H1 (cell line): ENCODE data around the gene NEDD1. TPM values are rescaled to one million over a fixed set of nuclear protein-coding genes. Genes with fewer than 3 reads are reported as not detected.

Experiments
- ASH2L ChIP-seq: fragments of 200-600, 300-600 bp; sonication (generic); IDR thresholded peaks from one replicate; pipeline ENCODE4 v1.7.1; 2017; ENCODE audit warnings: low read length
- CBX5 ChIP-seq: fragments of 300-800, 300-1000 bp; sonication (generic); IDR thresholded peaks from 2 replicates; pipeline ENCODE4 v1.7.1; 2016; ENCODE audit warnings: antibody characterized with exemption, low read length, low read depth
- CHD1 ChIP-seq: IDR thresholded peaks from 2 replicates; pipeline ENCODE4 v1.6.1; 2012; ENCODE audit warnings: low read depth, low read length, improper control_type of control experiment
- EGR1 ChIP-seq: IDR thresholded peaks from 2 replicates; pipeline ENCODE4 v1.6.1; 2011; ENCODE audit warnings: low read depth, low read length, borderline replicate concordance
- EP300 ChIP-seq, 2 experiments: IDR thresholded peaks; 1 replicate in 1 of 2; 2 replicates in 1 of 2; pipeline ENCODE4 v1.6.1; 2011 to 2012; ENCODE audit warnings: low read depth in 2 of 2, low read length in 2 of 2, mild to moderate bottlenecking in 2 of 2, borderline replicate concordance in 1 of 2, inconsistent platforms in 1 of 2, moderate library complexity in 1 of 2
- HDAC2 ChIP-seq, 2 experiments: fragments of 300-600 bp in 1 of 2; sonication (generic) in 1 of 2; IDR thresholded peaks; 2 replicates each; pipeline ENCODE4 v1.6.1; 2011 to 2012; ENCODE audit warnings: low read depth in 2 of 2, low read length in 2 of 2, mild to moderate bottlenecking in 2 of 2, moderate library complexity in 2 of 2, borderline replicate concordance in 1 of 2, inconsistent platforms in 1 of 2
- KDM1A ChIP-seq: fragments of 200-600, 300-600 bp; sonication (generic); IDR thresholded peaks from 2 replicates; pipeline ENCODE4 v1.7.1; 2016; ENCODE audit warnings: mild to moderate bottlenecking, low read length, borderline replicate concordance
- NANOG ChIP-seq: IDR thresholded peaks from 2 replicates; pipeline ENCODE4 v1.6.1; 2011; ENCODE audit warnings: low read length, low read depth, mild to moderate bottlenecking, inconsistent platforms; ENCODE audit not compliant: insufficient read depth, poor library complexity, severe bottlenecking
- NRF1 ChIP-seq: IDR thresholded peaks from 2 replicates; pipeline ENCODE4 v1.6.1; 2011; ENCODE audit warnings: mild to moderate bottlenecking, low read depth, low read length, improper control_type of control experiment
- PHF8 ChIP-seq: fragments of 200-600 bp; sonication (generic); conservative IDR thresholded peaks from 2 replicates; pipeline ENCODE4 v1.7.1; 2012; ENCODE audit warnings: low read depth, mild to moderate bottlenecking, inconsistent platforms, low read length, moderate library complexity
- POU5F1 ChIP-seq: IDR thresholded peaks from 2 replicates; pipeline ENCODE4 v1.6.1; 2011; ENCODE audit warnings: low read depth, mild to moderate bottlenecking, low read length, moderate library complexity
- RAD21 ChIP-seq, 2 experiments: IDR thresholded peaks in 1 of 2; conservative IDR thresholded peaks in 1 of 2; 2 replicates each; pipeline ENCODE4 v1.6.1; 2011; ENCODE audit warnings: low read depth in 2 of 2, low read length in 2 of 2, improper control_type of control experiment in 1 of 2, inconsistent platforms in 1 of 2, mild to moderate bottlenecking in 1 of 2, moderate library complexity in 1 of 2
- RFX5 ChIP-seq: IDR thresholded peaks from 2 replicates; pipeline ENCODE4 v1.6.1; 2011; ENCODE audit warnings: low read depth, low read length, improper control_type of control experiment, borderline replicate concordance
- RNF2 ChIP-seq: fragments of 200-900, 300-1000 bp; sonication (generic); IDR thresholded peaks from 2 replicates; pipeline ENCODE4 v1.7.1; 2016; ENCODE audit warnings: borderline replicate concordance, low read depth, mild to moderate bottlenecking, antibody characterized with exemption, low read length; ENCODE audit not compliant: poor library complexity, severe bottlenecking; ENCODE audit errors: missing control alignments
- RXRA ChIP-seq: IDR thresholded peaks from 2 replicates; pipeline ENCODE4 v1.6.1; 2011; ENCODE audit warnings: low read depth, mild to moderate bottlenecking, low read length, moderate library complexity; ENCODE audit not compliant: insufficient read depth
- SIN3A ChIP-seq, 2 experiments: IDR thresholded peaks in 1 of 2; conservative IDR thresholded peaks in 1 of 2; 2 replicates each; pipeline ENCODE4 v1.6.1; 2011 to 2012; ENCODE audit warnings: low read length in 2 of 2, improper control_type of control experiment in 1 of 2, low read depth in 1 of 2, mild to moderate bottlenecking in 1 of 2
- SIRT6 ChIP-seq: IDR thresholded peaks from one replicate; pipeline ENCODE4 v1.7.1; 2012; ENCODE audit warnings: low read length, inconsistent platforms
- SIX5 ChIP-seq: IDR thresholded peaks from 2 replicates; pipeline ENCODE4 v1.6.1; 2011; ENCODE audit warnings: mild to moderate bottlenecking, low read depth, low read length
- SP1 ChIP-seq: IDR thresholded peaks from 2 replicates; pipeline ENCODE4 v1.6.1; 2011; ENCODE audit warnings: low read depth, low read length
- SP2 ChIP-seq: IDR thresholded peaks from 2 replicates; pipeline ENCODE4 v1.6.1; 2012; ENCODE audit warnings: mild to moderate bottlenecking, low read length, inconsistent platforms
- SP4 ChIP-seq: IDR thresholded peaks from 2 replicates; pipeline ENCODE4 v1.6.1; 2012; ENCODE audit warnings: low read length, inconsistent platforms
- SUZ12 ChIP-seq: fragments of 200-600 bp; sonication (generic); IDR thresholded peaks from 2 replicates; pipeline ENCODE4 v1.6.1; 2012; ENCODE audit warnings: mild to moderate bottlenecking, inconsistent platforms, low read length, moderate library complexity, mixed read lengths
- TAF1 ChIP-seq: IDR thresholded peaks from 2 replicates; pipeline ENCODE4 v1.6.1; 2011; ENCODE audit warnings: mild to moderate bottlenecking, low read depth, low read length
- polyA plus RNA-seq, 7 experiments: library from polyadenylated mRNA; depleted of rRNA in 3 of 7; stranded (reverse) in 5 of 7; unstranded in 2 of 7; fragments of >200 nt in 5 of 7; fragments of 200-250 nt in 2 of 7; gene quantifications; 1 replicate in 5 of 7; 2 replicates in 1 of 7; 4 replicates in 1 of 7; pipeline versions ENCODE4 v1.2.1 to v1.2.3, GENCODE V29; 2011 to 2013; ENCODE audit warnings: missing spikeins in 2 of 7, mixed read lengths in 2 of 7
- total RNA-seq: library from RNA; stranded (reverse); fragmentation: NEBNext Ultra II Directional; extraction: Animal tissue kit (Norgen Biotek cat#: 25700); gene quantifications from 2 replicates; pipeline ENCODE4 v1.2.1, GENCODE V29; 2021

The NEDD1 gene
- total and polyA plus RNA-seq, 2 of the 8 experiments (the other 6 are each of a cell fraction or from before 2014, with no cell fraction given): 9.0 to 26.6 TPM

- TF ChIP-seq SIX5 (no peak), RFX5 (no peak), SIN3A (conservative IDR thresholded peaks at IDR 0.05 in 1 of 2, IDR thresholded peaks at IDR 0.05 in 1 of 2; ENCODE audit: low read depth in 1 of 2, low read length in 2 of 2) (no peak), EGR1 (no peak), HDAC2 (IDR thresholded peaks at IDR 0.05; ENCODE audit: borderline replicate concordance in 1 of 2, low read depth in 2 of 2, low read length in 2 of 2) (no peak), SP2 (no peak), EP300 (IDR thresholded peaks at IDR 0.05; ENCODE audit: borderline replicate concordance in 1 of 2, low read depth in 2 of 2, low read length in 2 of 2) (peak in 1 of 2 experiments; percentile 48; a peak in 1 of 3 replicates), RXRA (no peak), CBX5 (no peak), NANOG (no peak), POU5F1 (no peak), TAF1 (peak; percentile 36; the same call in 1 of the 2 replicates), RNF2 (no peak), SP1 (no peak), ASH2L (peak; percentile 77), KDM1A (no peak), SIRT6 (no peak), SP4 (no peak), PHF8 (0 out of 2 replicates have a peak, but pooled peaks have one; percentile 26), RAD21 (IDR thresholded peaks at IDR 0.05 in 1 of 2, conservative IDR thresholded peaks at IDR 0.05 in 1 of 2; ENCODE audit: low read depth in 2 of 2, low read length in 2 of 2) (peak; percentile 81 to 92), CHD1 (no peak), SUZ12 (no peak), NRF1 (0 out of 2 replicates have a peak, but pooled peaks have one; percentile 13)
These were observed 78.7 kb downstream of the NEDD1 start (continued) for GRCh38 chr12:96985515-96986362.
